GM10847 (cell line): ENCODE measurements around the gene PYY.

ENCODE experiments used
- POLR2A ChIP-seq: IDR thresholded peaks from 2 replicates; pipeline ENCODE4 v1.6.1; 2011; ENCODE audit not compliant: insufficient read length; ENCODE audit errors: extremely low read depth

Gene PYY

DNA sequence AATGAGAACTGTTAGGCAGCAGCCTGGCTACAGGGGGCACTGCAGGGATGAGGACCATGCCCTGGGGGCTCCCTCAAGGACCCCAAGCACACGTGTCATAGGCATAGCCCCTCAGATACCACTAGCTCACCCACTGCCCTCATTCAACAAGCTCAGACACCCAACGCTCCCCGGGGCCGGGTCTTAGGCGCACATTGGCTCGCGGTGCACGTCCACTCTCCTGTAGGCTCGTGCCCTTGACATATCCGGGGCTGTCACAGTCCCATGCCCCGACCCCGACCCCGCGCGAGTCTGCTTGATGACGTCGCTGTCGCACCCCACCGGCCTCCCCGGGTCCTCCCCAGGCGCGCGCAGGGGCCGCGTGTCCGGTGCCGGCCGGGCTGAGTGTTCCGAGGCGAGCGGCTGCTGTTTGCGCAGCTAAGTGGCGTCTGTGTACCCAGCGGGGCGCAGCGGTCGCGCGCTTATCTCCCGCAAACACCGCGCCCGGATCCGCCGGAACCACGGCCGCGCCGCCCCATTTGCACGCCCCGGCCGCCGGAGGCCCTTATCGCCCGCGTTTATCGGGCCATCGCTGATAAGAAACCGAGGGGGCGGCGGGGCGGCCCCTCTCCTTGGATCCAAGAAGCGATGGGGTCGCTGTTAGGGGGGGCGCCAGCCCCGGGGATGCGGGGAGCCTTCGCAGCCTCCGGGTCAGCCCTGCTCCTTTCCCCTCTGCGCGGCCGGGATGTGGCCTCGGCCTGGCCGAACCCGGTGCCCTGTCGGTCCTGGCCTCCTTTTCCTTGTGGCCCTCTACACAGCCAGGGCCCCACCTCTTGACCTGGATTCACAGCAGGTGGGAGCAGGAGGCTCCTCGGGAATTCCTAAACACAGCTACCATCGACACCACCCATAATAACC is 30.0 kb upstream of the PYY start:
- TF ChIP-seq POLR2A: no peak

DNA sequence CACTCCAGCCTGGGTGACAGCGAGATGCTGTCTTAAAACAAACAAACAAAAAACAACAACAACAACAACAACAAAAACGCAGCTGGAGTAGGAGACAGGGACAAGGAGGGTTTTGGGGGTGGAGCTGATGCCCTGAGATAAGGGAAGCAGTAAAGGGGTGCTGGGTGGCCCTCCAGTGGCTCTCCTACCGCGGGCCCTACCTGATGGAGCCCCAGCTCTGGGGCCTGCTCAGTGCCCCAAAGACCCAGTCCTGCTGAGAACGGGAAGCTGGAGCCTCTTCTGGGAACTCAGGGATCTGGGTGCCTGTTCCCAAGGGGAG is 29.4 kb upstream of the PYY start:
- no peak for TF ChIP-seq POLR2A

DNA sequence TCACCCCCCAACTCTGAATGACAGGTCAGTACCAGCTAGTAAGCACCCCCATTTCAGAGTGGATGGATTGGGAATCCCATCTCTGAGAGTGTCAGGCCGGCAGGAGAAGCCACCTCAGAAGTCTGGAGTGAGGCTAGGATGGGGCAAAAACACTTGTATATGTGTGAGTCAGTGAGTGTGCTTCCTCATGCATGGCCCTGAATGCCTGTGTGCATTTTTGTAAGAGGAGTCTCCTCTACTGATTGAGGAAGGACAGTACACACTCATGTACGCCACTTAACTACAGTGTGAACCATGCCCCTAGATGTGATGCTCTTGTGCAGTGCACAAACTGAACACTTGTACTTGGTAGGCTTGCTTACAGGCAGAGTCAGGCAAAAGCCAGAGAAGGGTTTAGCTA is 28.4 kb upstream of the PYY start:
- no peak for TF ChIP-seq POLR2A

DNA sequence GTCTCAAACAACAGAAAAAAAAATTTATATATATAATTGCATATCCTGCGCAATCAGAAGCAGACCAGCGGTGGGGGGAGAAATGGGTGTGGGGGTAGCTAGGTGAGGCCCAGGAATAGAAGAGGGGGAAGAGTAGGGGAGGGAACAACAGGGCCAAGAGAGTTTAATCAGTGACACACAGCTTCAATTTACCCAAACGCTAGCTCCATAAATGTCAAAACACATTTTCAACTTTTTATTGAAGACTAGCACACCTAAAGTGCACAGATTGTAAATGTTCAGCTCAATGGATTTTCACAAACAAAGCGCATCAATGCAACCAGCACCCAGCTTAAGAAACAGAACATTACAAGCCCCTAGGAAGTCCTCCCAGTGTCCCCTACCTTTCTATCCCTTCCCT is 25.9 kb upstream of the PYY start:
- no peak for TF ChIP-seq POLR2A

GRCh38 chr17:43979011-43979410 is 25.3 kb upstream of the PYY start:
- TF ChIP-seq POLR2A: no peak

DNA sequence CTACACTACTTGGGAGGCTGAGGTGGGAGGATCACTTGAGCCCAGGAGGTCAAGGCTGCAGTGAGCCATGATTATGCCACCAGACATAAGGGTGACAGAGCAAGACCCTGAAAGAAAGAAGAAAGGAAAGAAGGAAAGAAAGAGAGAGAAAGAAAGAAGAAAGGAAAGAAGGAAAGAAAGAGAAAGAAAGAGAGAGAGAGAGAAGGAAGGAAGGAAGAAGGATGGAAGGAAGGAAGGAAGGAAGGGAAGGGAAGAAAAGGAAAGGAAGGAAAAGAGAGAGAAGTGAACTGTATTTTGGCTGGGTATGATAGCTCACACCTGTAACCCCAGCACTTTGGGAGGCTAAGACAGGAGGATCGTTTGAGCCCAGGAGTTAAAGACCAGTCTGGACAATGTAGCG is 24.3 kb upstream of the PYY start:
- TF ChIP-seq POLR2A: no peak

- TF ChIP-seq POLR2A: no peak
Measured at GRCh38 chr17:43976963-43977837, 23.5 kb upstream of the PYY start.

- TF ChIP-seq POLR2A: no peak
Measured at GRCh38 chr17:43975898-43976297, 22.2 kb upstream of the PYY start.

GRCh38 chr17:43974382-43975266 is 20.9 kb upstream of the PYY start:
- no peak for TF ChIP-seq POLR2A

- no peak for TF ChIP-seq POLR2A
Measured at GRCh38 chr17:43970366-43970765, 16.6 kb upstream of the PYY start.

- no peak for TF ChIP-seq POLR2A
Measured at GRCh38 chr17:43967251-43967875, 13.6 kb upstream of the PYY start.

DNA sequence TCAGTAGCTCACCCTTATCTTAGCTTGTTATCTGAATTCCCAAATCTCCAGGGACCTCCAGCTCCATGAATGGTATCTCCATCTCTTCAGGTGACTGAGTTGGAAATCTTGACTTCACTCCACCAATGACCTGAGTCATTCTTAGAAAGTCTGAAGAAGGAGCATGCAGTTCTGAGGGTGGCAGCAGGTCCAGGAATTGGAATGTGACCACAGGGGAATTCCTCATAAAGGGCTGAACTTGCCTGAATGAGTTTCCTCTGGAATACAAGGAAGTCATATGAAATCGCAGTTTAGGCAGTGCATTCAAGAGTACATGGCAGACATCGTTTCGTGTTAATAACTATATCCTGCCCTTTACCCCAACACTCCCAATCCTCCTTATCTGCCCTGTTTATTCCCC is 12.5 kb upstream of the PYY start:
- no peak for TF ChIP-seq POLR2A

DNA sequence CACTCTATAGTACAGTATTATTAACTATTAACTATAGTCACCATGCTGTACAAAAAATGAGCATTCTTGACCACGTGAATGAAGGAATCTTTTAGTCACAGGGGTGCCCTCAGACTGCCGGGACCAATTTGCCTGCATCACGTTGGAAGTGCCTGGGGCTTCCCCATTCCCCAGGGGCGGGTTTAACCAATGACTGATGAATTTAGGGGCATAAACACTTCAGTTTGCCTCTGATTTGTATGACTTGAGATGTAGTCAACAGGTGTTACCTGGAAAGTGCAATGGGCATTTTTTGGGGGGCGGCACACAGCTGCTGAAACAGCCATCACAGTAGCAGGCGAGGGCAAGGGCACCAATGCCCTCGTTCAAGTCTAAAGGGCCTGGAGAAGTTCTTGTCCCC is 8.7 kb upstream of the PYY start:
- no peak for TF ChIP-seq POLR2A

DNA sequence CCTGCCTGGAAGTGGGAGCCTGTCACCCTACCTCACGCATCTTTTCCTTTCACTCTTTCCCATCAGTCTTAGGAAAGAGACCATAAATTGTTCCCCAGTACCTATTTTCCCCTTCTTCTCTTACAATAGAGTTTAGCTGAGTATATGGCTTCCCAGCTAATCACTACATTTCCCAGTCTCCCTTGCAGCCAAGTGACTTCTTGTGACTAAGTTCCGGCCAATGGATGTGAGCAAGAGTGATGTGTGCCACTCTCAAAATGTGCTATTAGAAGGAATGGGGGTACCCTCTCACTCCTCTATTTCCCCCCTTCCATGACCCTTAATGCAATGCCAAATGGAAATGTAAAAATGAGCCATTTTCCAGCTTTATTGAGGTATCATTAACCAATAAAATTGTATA is 8.2 kb upstream of the PYY start:
- no peak for TF ChIP-seq POLR2A
